GM06990 (cell line): ENCODE results near the gene LGALS3BP.
A peak's percentile ranks its signal among the peaks of the same experiment; 100 is the strongest.

Source experiments
- DNase-seq: peaks from one replicate; pipeline ENCODE4 v3.0.0-alpha.2; 2011; ENCODE audit not compliant: insufficient read length; ENCODE audit errors: extremely low read depth
- H3K27me3 ChIP-seq: replicated peaks from 2 replicates; pipeline ENCODE4 v1.6.0; 2011; ENCODE audit warnings: low read length; ENCODE audit not compliant: control insufficient read depth, insufficient read depth
- H3K36me3 ChIP-seq: 2 replicates; pipeline ENCODE4 v1.5.1; 2011; ENCODE audit warnings: low read length; ENCODE audit not compliant: control insufficient read depth, insufficient read depth
- H3K4me3 ChIP-seq: replicated peaks from 2 replicates; pipeline ENCODE4 v1.5.1; 2011; ENCODE audit warnings: low read depth, mild to moderate bottlenecking, control low read depth, low read length
- TF ChIP-seq, protein P1 (sequence below): IDR thresholded peaks from 2 replicates; pipeline ENCODE4 v1.5.1; 2011; ENCODE audit warnings: low read length, control low read depth, mild to moderate bottlenecking, inconsistent platforms; ENCODE audit not compliant: insufficient read depth, poor library complexity, severe bottlenecking

Gene LGALS3BP

DNA sequence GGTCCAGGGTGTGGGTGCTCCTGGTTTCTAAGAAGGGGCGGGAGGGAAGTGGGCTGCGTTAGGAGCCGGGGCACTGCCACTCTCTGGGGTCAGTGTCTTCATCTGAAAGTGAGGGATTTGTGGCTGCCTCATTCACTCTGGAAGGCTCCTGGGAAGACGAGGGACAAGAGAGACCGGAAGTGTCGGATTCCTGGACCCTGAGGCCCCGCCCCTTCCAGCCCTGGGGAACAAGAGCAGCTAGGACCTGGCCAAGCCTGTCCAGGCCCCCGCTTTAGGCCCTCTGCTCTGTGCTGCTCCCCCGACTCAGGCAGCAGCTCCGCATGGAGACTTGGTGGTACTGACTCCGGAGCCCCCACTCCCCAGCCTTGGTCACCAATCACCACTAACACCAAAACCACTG, 6.5 kb downstream of the LGALS3BP start:
- Histone ChIP-seq H3K36me3 (no peaks in the 10 kb centered on the region), H3K4me3 (no peak overlapping the region), H3K27me3 (no peaks in the 10 kb centered on the region; the same call in 1 of the 2 replicates)
- no peak for DNase-seq
- TF ChIP-seq, protein P1, sequence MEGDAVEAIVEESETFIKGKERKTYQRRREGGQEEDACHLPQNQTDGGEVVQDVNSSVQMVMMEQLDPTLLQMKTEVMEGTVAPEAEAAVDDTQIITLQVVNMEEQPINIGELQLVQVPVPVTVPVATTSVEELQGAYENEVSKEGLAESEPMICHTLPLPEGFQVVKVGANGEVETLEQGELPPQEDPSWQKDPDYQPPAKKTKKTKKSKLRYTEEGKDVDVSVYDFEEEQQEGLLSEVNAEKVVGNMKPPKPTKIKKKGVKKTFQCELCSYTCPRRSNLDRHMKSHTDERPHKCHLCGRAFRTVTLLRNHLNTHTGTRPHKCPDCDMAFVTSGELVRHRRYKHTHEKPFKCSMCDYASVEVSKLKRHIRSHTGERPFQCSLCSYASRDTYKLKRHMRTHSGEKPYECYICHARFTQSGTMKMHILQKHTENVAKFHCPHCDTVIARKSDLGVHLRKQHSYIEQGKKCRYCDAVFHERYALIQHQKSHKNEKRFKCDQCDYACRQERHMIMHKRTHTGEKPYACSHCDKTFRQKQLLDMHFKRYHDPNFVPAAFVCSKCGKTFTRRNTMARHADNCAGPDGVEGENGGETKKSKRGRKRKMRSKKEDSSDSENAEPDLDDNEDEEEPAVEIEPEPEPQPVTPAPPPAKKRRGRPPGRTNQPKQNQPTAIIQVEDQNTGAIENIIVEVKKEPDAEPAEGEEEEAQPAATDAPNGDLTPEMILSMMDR, result no peak

DNA sequence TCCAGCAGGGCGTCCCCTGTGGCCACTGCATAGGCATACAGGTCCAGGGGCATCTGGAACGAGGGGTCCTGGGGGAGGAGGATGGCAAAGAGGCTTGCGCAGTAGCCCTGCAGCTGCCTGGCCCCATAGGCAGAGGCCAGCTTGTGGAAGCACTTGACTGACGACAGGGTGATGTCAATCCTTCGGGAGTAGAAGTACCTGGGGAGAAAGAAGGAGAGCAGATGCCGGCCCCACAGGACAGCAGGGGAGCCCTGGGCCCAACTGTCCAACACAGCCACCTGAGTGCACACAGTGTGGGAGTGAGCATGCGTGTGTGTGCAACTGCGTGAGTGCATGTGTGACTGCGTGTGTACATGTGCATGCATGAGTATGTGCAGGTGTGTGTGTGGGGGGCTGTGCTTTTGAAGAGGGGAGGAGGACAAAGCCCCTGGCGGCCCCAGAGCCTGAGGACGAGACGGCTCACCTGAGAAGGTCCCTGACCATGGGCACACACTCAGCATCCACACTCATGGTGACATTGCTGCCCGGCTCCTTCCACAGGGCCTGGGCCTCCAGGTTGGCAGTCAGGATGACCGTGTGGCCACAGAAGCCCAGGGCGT, 7.1 kb downstream of the LGALS3BP start:
- Histone ChIP-seq H3K27me3 (no peaks in the 10 kb centered on the region; the same call in 1 of the 2 replicates), H3K36me3 (no peaks in the 10 kb centered on the region), H3K4me3 (no peak overlapping the region)
- DNase-seq, result no peak
- TF ChIP-seq, protein P1, result no peak

DNA sequence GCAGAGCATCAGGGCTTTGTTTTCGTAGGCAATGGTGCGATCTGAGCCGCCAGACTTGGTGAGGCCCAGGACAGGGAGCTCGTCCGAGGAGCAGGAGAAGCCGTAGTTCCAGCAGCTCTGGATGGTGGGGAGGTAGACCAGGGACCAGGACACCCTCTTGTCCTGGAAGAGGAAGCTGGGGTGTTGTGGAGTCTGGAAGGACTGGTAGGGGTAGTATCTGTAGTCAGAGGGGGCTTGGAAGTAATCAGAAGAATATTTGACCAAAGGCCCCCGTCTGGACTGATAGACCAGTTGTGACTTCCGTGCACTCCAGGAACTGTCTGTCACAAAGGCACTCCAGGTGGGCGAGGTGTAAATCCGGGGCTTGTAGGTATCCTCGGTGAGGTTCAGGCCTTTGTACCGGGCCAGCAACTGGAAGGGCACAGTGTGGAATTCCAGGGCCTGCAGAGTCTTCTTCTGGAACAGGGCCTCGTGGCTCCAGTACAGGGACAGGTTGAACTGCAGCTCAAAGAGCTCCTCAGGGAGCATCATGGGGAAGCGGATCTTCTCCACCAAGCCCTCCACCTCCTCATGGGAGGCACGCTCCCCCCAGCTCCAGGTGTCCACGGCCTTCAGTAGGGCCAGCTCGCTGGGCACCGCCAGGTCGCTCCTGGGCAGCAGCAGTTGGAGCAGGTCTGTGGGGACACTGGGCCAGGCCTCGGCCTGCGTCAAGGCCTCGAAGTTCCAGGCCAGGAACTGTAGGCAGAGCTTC, 7.8 kb downstream of the LGALS3BP start:
- Histone ChIP-seq H3K4me3 (no peak overlapping the region), H3K27me3 (no peaks in the 10 kb centered on the region; the same call in 1 of the 2 replicates), H3K36me3 (no peaks in the 10 kb centered on the region)
- no peak for DNase-seq
- TF ChIP-seq, protein P1, result peak; percentile 0

DNA sequence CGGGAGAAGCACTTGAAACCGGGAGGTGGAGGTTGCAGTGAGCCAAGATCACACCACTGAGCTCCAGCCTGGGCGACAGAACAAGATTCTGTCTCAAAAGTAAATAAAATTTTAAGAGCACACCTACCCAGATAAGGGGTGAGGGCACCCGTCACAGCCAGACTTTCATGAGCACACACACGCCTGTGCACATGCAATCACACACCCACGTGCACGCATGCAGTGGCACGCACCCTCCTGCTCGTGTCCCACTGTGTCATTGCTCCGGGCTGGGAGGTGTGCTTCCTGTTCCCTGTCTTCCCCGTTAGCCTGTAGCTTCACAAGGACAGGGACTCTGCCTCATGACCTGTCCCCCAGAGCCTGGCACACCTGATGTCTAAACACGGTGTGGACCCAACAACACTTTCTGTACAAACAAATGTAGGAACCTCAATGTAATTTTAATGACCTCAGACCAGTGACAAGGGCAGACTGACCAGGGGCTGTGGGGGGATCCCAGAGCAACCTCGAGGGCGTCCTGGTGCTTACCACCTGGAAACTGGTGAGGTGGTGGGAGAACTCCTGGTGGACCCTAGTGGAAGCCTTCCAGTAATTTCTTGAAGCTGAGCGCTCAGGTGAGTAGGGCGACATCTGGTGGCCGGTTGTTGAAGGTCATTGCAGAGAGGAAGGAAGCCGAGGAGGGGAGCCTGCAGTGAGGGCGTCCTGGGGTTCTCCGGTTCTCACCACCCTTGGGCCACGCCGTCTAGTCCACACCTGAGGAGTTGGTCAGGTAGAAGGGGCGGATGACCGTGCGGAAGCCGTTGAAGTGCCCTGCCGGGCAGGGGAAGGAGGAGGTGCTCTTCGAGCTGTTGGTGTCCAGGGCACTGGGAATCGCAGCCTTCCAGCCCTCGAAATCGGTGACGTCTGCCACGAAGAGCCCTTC, 8.6 kb downstream of the LGALS3BP start:
- H3K4me3 ChIP-seq, result no peak overlapping the region
- no peaks in the 10 kb centered on the region for H3K36me3 ChIP-seq
- peak; percentile 41 for DNase-seq
- TF ChIP-seq, protein P1, result peak; percentile 86
- no peaks in the 10 kb centered on the region; the same call in 1 of the 2 replicates for H3K27me3 ChIP-seq

DNA sequence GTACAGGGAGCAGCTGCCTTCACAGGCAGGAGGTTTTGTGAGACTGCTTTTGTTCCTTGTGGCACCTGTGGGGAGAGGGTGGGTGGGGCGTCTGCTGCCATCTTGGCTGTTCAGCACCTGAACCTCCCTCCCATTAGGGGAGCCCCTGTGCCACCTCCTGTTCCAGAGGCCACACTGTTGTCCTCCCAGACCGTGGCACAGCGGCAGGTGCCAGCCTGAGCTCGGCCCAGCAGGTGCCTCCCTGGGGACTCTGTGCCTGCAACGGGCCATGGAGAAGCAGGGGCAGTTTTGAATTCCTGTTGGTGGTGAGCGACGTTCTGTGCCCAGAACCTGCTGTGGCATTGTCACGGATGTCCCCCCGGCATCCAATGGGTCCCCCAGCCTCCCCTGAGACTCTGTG, 9.9 kb downstream of the LGALS3BP start:
- no peak for DNase-seq
- Histone ChIP-seq H3K4me3 (no peak overlapping the region), H3K36me3 (no peaks in the 10 kb centered on the region), H3K27me3 (no peaks in the 10 kb centered on the region; the same call in 1 of the 2 replicates)
- TF ChIP-seq, protein P1, result no peak
